Raji (cell line): Measurements from ENCODE around the gene PLAAT2.

ENCODE experiments used
- POLR2A ChIP-seq: IDR thresholded peaks from 2 replicates; pipeline ENCODE4 v1.6.1; 2011; ENCODE audit warnings: low read depth, low read length, control low read depth; ENCODE audit not compliant: insufficient read depth

Gene PLAAT2

DNA sequence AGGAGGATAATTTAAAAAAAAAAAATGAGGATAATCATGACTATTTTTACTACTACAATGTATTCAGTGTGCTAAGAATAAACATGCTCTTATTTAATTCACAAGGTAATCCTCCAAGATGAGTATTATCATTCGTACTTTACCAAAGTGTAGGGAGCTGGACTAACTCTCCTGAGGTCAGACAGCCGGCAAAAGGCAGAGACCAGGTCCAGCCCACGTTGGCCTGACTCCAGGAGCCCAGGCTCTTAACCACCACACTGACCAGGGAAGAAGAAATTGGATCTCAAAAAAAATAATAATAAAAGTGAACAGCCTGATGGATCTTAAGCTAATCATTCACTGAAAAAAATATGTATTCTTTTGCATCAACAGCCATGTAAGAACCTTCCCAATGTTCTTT is 25.8 kb upstream of the PLAAT2 start:
- no peak for TF ChIP-seq POLR2A

DNA sequence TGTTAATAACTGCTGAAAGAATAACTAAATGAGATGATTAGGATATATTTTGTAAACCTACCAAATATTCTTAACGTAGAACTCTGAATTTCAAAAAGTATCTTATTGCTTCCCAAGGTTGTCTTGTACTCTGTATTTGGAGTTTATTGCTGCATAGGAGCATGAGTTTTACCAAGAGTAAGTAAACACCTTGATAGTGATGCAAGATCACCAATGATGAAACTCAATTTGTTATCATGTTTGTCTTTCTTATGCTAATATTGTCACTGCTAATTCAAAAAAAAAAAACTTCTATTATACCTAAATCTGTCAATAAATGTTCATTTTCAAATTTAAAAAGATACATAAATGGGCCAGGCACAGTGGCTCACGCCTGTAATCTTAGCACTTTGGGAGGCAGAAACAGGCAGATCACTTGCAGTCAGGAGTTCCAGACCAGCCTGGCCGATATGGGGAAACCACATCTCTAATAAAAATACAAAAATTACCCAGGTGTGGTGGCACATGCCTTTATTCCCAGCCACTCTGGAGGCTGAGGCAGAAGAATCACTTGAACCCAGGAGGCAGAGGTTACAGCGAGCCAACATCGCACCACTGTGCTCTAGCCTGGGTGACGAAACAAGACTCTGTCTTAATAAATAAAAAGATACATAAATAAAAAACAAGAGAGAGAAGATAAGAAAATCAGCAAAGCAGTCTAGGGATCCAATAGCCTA is 23.4 kb upstream of the PLAAT2 start:
- TF ChIP-seq POLR2A: no peak

DNA sequence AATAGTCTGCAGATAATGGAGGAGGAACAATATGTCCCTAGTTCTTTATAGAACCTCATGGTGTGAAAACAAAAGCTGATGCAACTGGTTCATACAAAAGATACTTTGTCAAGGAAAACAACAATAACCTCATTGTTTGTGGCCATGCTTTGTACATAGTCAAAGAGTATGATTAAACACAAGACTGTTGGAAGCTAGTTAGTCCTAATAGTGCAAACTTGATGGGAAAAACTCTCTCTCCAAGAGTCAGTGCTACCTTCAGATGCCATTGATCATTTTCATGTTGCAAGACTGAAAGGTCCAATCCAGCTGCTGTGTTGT is 20.1 kb upstream of the PLAAT2 start:
- TF ChIP-seq POLR2A: no peak

DNA sequence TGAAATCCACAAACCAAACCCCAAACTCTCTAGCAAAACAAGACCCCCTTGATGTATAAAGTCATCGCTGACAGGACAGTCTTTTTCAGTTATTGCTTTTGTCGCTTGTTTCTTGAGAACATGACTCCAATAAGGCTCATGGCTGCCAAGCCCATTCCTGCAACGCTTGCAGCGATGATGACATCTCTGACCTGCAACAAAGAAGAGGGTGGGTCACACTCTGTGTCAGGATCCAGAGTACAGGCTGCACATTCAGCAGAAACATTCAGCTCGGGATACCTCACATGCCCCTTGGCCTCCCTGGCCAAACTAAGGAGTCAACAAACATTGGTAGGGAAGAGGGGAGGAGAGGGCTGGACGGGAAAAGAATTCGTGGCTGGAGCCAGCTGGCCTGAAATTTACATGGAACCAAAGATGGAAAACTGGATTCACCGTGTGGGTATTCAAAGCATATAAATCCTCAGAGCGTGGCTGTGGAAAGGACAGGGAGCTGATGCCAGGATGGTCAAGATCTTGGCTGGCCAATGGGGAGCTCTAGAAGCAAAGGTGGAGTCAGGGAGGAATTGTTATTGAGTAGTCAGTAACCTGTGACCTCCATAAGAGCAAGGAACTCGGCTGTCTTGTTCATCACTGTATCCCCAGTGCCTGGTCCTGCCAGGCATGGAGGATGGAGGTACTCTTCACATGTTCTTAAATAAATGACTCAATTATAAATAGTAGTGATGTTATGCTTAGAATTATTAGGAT is 11.8 kb upstream of the PLAAT2 start:
- TF ChIP-seq POLR2A: no peak

DNA sequence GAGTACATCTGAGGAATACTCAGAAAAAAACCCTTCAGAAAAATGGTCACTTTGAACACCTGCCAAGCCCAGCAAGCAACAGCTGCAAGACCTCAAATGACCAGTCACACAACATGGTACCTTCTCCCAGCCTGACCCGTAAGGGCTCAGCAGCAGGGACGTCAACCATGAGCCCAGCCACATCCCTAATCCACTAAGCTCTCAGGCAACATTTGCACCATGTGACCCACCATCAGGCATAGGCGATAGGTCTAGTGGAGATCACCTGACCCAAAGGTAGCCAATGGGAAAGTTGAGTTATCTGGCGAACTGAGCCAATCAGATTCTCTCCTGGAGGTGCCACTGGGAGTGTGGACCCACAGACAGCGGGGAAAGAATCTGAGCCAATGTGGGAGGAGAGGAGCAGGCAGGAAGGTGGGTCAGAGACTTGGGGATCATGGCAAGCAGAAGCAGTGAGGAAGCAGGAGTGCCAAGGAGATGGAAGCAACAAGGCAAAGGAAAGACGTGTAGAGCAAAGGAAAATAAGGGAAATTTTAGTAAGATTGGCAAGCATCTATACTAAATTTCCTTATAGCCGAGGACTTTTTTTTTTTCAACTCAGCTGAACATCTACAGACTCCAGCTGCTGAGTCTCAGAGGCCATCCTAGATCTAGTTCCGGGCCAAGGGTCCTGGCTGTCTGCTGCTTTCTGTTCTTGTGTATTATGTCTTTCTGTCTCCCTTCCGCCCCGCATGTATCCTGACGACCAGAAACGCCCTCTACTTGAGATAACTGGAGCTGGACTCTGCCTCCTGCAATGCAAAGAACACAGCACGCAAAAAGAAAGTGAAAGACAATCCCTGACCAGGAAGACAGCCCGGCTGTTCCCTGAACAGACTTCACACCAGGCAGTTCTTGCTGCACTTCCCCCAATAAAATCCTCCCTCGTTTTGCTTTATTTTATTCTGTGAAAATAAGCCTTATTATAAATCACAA is 11.0 kb upstream of the PLAAT2 start:
- TF ChIP-seq POLR2A: no peak

DNA sequence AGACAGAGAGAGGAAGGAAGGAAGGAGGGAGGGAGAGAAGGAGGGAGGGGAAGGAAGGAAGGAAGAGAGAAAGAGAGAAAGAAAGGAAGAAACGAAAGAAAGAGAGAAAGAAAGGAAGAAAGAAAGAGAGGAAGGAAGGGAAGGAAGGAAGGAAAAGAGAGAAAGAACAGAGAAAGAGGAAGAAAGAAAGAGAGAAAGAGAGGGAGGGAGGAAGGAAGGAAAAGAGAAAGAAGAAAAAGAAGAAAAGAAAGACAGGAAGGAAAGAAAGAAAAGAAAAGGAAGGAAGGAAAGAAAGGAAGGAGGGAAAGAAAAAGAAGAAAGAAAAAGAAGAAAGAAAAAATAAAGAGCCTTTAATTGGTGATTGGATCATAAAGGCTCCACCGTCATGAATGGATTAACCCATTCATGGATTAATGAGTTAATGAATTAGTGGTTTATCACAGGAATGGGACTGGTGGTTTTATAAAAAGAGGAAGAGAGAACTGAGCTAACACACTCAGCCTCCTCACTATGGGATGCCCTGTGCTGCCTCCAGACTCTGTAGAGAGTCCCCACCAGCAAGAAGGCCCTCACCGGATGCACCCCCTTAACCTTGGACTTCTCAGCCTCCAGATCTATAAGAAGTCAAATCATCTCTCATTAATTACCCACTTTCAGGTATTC is 9.0 kb upstream of the PLAAT2 start:
- TF ChIP-seq POLR2A: no peak

DNA sequence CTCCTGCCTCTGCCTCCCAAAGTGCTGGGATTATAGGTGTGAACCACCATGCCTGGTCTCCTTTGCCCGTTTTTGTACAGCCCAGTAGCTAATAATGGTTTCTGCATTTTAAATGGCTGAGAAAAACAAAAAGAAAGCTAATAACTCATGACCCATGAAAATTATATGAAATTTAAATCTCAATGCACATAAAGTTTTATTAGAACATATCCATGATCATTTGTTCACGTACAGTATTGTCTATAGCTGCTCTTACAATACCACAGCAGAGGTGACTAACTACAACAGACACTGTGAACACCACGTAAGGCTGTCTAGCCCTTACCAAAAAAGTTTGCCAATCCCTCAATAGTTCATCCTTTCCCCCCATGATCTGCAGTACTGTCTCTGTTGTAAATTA is 6.4 kb upstream of the PLAAT2 start:
- TF ChIP-seq POLR2A: no peak

DNA sequence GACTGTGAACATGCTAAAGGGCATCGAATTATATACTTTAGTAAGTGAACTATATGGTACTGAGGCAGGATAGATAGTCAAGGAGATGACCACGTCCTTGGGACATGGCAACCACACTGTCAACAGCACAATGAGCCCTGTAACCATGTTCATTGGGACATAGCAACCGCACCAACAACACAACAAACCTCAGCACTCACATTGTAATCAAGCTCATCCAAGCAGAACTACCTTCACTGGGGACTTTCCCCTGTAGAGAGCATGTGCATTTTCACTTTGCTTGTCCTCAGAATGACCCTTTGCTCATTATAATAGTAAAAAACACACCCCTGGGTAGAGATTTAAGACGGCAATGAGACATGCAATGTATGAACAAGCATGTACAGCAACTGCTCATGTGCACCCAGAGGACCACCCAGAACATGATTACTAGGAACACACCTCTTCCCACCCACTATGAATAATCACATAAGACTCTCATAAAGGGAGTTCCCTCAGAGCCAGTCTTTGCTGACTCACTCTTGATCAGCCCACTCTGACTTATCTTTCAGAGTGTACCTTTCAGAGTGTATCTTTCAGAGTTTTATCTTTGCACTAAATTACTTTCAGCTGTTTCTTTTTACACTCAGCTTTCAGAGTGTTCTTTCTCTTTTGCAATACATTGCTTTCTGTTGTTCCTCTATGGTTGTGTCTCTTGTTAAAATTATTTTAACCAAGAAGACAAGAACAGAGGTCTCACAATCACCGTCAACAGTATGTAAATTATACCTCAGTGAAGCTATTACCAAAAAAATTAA is 4.1 kb upstream of the PLAAT2 start:
- peak; percentile 57 for TF ChIP-seq POLR2A

DNA sequence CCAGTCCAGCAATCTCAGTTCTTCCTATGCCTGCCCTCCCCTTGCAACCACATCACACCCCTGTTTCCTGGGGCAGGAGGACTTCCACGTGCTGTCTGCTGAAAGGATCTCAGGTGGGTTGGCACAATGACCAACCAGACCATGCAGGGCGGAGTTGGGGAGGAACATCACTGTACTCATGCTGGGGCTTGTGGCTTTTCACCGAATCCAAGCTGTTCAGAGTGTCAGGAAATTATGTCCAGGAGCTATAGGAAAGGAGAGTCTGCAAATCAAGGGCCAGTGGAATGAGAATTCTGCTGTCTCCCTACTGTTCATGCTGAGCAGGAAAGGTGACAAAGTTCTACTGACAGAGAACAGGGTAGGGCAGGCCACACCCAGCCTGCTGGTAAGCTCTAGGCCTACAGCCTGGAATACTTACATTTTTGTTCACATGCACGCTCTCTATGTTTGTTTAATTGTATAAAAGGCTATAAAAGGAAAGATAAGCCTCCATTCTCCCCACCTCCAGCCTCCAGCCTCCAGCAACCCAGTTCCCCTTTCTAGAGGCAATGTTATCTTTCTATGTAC is 1.7 kb upstream of the PLAAT2 start:
- TF ChIP-seq POLR2A: no peak

DNA sequence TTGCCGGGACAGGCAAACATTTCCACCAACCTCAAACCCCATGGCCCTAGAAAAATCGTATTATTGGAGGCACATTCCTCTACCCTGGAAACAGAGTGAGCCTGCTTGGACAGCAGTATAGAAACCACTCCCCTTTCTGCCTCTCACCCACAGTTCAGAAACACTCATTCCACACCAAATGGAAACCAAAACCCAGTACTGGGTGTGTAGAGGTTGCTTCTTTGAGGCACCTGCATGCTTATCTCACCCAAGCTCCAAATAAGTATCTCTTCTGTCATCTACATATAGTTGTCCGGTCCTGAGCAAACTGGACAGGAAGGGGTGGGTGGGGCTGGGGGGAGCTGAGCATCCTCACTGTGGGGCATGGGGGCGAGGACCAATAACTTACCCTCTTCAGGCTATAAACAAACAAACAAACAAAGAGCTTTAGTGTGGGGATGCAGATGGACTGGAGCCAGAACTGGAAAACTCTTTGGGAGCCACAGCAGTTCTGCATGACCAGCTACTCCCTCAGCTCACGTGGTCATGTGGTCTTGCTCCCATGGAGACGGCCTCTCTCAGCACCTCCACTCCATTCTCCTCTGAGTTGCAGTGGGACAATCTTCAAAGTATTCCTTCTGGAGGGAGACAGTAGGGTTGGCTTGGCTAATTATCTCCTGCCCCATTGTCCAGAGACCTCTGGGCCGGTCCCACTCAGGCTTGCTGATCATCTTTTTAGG is 1.0 kb upstream of the PLAAT2 start:
- TF ChIP-seq POLR2A: no peak

DNA sequence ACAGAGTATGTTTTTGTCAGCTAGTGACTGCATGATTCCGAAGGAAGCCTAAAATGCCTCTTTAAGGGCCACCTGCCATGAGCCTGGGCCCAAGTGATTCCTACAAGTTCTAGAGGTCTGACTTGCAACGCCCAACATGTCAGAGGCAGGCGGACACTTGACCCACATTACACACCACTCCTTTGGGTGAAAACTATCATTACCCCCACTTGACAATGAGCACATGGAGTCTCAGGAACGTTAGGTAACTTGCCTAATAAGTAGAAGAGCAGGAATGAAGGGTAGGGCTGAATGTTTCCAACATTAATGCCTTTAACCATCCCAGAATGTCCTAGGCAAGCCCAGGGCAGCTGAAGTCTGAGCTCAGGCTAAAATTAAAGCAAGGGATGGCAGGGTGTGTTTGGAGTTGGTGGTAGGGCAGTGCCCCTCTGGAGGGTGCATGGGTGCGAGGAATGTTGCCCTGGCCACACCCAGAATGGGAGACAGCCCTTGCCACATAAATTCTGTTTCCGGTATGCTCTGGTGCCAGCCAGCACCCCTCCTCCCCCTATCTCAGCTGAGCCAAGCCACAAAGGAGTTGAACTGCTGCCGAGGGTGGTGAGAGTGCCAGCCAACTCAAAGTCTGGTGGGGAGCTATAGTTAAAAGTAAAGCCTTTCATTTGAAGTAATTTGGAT is 2.5 kb downstream of the PLAAT2 start:
- TF ChIP-seq POLR2A: no peak

DNA sequence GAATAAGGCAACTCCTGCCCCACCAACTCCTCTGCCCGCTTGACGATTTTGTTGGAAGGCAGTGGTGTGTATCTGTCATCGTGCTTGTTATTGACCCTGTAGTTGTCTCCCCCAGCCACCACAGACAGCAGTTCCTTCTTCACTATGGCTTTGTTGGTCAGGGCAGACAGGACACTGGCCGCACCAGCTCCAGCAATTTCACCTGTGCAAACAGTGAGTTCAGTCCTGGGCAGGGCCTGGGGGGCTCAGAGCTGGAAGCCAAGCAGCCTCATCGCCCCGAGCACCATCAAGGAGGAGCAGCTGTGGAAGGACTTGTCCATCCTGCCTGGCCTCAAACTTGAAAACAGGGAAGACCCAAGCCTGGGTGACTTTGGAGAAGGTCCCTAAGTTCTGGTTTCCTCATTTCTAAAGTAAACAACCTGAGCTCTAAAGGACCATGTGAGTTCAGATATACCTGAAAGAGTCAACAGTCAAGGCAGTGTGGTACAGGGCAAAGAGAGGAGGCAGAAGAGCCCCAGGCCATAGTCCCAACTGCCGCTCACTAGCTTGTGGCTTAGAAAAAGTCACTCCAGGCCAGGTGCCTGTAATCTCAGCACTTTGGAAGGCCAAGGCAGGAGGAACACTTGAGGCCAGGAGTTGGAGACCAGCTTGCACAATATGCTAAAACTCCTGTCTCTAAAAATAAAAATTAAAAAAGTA is 4.6 kb downstream of the PLAAT2 start:
- TF ChIP-seq POLR2A: no peak

DNA sequence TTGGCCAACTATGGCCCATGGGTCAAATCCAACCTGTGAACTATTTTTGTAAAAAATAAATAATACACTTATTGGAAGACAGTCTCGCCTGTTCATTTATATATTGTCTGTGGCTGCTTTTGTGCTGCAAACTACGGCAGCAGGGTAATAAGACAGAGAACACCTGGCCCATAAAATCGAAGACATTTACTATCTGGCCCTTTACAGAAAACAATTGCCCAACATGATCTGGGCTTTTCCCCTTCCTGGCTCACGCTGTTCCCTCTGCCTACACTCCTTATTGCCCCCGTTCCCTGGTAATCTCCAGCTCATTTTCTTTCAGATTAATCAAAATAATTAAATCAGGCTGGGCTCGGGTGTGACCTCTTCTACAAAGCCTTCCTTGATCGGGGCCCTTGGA is 5.6 kb downstream of the PLAAT2 start:
- no peak for TF ChIP-seq POLR2A
